ENCODE data around the gene ECI1. TPM values are rescaled to one million over a fixed set of nuclear protein-coding genes. Genes with fewer than 3 reads are reported as not detected.

The ECI1 gene
- total RNA-seq, 1 donor from 2014 or later = 72.9 TPM

DNA sequence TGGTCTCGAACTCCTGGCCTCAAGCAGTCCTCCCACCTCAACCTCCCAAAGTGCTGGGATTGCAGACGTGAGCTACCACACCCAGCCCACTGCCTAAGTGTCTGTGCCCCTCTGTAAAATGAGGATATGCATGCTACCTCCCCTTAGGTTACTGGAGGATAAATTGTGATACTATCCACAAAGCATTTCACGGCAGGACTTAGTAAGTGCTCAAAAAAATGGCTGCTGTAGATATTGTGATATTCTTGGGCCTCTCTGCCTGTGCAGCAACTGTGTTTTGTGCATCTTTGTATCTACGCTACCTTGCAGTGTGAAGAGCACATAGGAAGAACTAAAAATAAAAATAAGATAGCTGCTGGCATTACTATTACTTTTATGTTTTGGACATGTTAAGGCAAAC lies 53.1 kb downstream of the ECI1 start:
- Histone ChIP-seq H3K36me3 (no peaks in the 10 kb centered on the region), H3K4me3 (no peak overlapping the region), H3K27ac (no peak overlapping the region), H3K27me3 (peaks cover 11% of the 10 kb centered on the region), H3K9me3 (no peaks in the 10 kb centered on the region), H3K4me1 (peaks cover 18% of the 10 kb centered on the region)
- TF ChIP-seq POLR2A (IDR thresholded peaks at IDR 0.05) (no peak), POLR2AphosphoS5 (IDR thresholded peaks at IDR 0.05; ENCODE audit: insufficient read depth in 1 of 2, low read depth in 1 of 2) (no peak)
- TF ChIP-seq, protein P1, sequence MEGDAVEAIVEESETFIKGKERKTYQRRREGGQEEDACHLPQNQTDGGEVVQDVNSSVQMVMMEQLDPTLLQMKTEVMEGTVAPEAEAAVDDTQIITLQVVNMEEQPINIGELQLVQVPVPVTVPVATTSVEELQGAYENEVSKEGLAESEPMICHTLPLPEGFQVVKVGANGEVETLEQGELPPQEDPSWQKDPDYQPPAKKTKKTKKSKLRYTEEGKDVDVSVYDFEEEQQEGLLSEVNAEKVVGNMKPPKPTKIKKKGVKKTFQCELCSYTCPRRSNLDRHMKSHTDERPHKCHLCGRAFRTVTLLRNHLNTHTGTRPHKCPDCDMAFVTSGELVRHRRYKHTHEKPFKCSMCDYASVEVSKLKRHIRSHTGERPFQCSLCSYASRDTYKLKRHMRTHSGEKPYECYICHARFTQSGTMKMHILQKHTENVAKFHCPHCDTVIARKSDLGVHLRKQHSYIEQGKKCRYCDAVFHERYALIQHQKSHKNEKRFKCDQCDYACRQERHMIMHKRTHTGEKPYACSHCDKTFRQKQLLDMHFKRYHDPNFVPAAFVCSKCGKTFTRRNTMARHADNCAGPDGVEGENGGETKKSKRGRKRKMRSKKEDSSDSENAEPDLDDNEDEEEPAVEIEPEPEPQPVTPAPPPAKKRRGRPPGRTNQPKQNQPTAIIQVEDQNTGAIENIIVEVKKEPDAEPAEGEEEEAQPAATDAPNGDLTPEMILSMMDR (IDR thresholded peaks at IDR 0.05) = no peak
- intact Hi-C loops (cut with DNase I) = no loop called here
- DNase-seq (ENCODE audit: extremely low spot score in 2 of 2) = no peak

- no peaks in the 10 kb centered on the region for H3K9me3 ChIP-seq
- intact Hi-C loops (cut with DNase I) = no loop called here
- no peak overlapping the region for H3K27ac ChIP-seq
- H3K4me3 ChIP-seq = no peak overlapping the region
- H3K27me3 ChIP-seq = peaks cover 11% of the 10 kb centered on the region
- no peaks in the 10 kb centered on the region for H3K36me3 ChIP-seq
- no peak for DNase-seq (ENCODE audit: extremely low spot score in 2 of 2)
- H3K4me1 ChIP-seq = peaks cover 18% of the 10 kb centered on the region
- TF ChIP-seq, protein P1 (IDR thresholded peaks at IDR 0.05) = no peak
- TF ChIP-seq POLR2AphosphoS5 (IDR thresholded peaks at IDR 0.05; ENCODE audit: insufficient read depth in 1 of 2, low read depth in 1 of 2) = no peak
- no peak for TF ChIP-seq POLR2A (IDR thresholded peaks at IDR 0.05)
These were observed 53.6 kb downstream of the ECI1 start for GRCh38 chr16:2197765-2198164.

DNA sequence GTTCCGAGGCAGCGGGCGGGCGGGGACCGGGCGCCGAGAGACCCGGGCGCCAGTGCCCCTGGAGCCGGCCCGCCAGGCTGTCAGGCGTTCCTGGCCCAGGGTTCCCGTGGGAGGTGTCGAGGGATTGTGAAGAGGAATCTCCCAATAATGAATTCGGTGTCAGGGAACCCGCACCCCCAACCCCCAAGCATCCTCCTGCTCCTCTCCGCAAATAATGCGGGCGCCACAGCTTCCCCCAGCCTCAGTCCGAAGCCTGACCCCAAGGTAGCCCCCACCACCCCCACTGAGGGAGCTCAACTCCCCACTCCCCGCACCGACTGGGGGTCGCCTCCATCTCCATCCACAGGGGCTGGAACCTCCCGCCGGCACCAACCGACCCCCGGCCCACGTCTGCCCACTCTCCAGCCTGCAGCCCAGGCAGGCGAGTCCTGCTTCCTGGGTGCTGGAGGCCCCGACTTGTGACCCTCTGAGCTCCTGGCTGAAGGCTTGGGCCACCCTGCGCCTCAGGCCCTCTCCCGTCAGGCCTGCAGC lies 54.3 kb downstream of the ECI1 start:
- peak overlapping the region in 1 of 2 donors; percentile 37 for H3K4me3 ChIP-seq

GRCh38 chr16:2196162-2196980 lies 55.0 kb downstream of the ECI1 start, which contains the start of gene CASKIN1:
Gene CASKIN1 (minus strand): TSS chr16:2196605. CDS start chr16:2196432, 173 bp downstream.
- intact Hi-C loops (cut with DNase I) = no loop called here
- no peak for TF ChIP-seq POLR2A (IDR thresholded peaks at IDR 0.05)
- TF ChIP-seq, protein P1 (IDR thresholded peaks at IDR 0.05) = no peak
- Histone ChIP-seq H3K27me3 (peaks cover 11% of the 10 kb centered on the region), H3K36me3 (no peaks in the 10 kb centered on the region), H3K27ac (no peak within 1 kb of the TSS), H3K4me3 (peak within 1 kb of the TSS; percentile 36 to 55), H3K4me1 (peaks cover 18% of the 10 kb centered on the region), H3K9me3 (no peaks in the 10 kb centered on the region)
- no peak for DNase-seq (ENCODE audit: extremely low spot score in 2 of 2)

More for the DNA sequence above, 54.3 kb downstream of the ECI1 start:
- Histone ChIP-seq H3K27ac (no peak overlapping the region), H3K4me1 (peaks cover 18% of the 10 kb centered on the region), H3K27me3 (peaks cover 11% of the 10 kb centered on the region), H3K9me3 (no peaks in the 10 kb centered on the region), H3K36me3 (no peaks in the 10 kb centered on the region)
- TF ChIP-seq, protein P1 (IDR thresholded peaks at IDR 0.05) = no peak
- TF ChIP-seq POLR2AphosphoS5 (IDR thresholded peaks at IDR 0.05; ENCODE audit: insufficient read depth in 1 of 2, low read depth in 1 of 2) (no peak), POLR2A (IDR thresholded peaks at IDR 0.05) (no peak)
- intact Hi-C loops (cut with DNase I) = no loop called here
- DNase-seq (ENCODE audit: extremely low spot score in 2 of 2) = no peak

All from vagina (tissue), 2 donors.